Left lobe of liver (tissue), 2 donors: ENCODE results near the gene DPYD. TPM values are rescaled to one million over a fixed set of nuclear protein-coding genes. Genes with fewer than 3 reads are reported as not detected.

ENCODE experiments used
- ATAC-seq: fragments of 200-7000 bp; cut with Tn5 transposase; one replicate; pipeline ENCODE4 v1.9.1; 2020; ENCODE audit warnings: mild to moderate bottlenecking, moderate library complexity
- DNase-seq: peaks from one replicate; pipeline ENCODE4 v3.0.0-alpha.2; 2020; ENCODE audit warnings: low spot score
- total RNA-seq: library from RNA; stranded (reverse); gene quantifications from one replicate; pipeline ENCODE4 v1.2.1, GENCODE V29; 2021
- donor health status: DM: no; HTN: no; CAD: no; lungs with moderate emphysema.
- donor health status: DM: no; HTN: yes; CAD: no.

The DPYD gene
- total RNA-seq, 1 donor from 2014 or later = 43.3 TPM

DNA sequence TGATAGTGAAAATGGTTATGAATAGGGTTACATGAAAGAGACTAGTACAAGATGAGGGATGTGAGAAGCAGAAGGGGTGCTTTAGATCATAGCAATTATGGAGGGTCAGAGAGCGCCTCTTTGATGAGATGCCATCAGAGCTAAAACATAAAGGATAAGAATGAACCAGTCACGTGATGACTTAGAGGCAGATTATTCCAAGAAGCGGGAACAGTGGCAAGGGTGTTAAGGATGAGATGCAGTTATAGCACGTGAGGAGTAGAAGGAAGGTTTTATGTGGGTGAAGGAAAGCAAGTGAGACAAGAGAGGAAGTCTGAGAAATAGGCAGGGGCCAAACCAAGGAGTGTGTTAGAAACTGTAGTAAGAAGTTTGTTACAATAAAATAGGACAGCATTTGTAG lies 360.1 kb downstream of the DPYD start:
- DNase-seq = no peak
- no peak for ATAC-seq

DNA sequence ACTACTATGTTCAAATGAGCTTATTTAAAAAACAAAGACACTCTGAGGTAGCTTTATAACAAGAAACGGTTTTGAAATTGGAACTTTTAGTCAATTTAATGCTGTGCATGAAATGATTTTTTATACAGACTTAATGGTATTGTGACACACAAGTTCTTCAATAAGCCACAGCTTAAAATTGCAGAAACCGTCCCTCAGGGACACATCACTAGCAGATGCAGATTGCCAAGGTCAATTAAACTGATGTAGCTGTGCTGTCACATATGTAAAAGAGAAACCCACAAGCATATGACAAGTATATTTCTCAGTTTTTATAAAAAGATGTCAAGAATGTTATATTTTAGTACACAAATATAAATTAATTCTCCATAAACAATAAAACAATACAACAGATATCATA lies 366.9 kb downstream of the DPYD start:
- no peak for DNase-seq
- no peak for ATAC-seq

GRCh38 chr1:97551113-97551512 lies 369.7 kb downstream of the DPYD start:
- no peak for DNase-seq
- ATAC-seq = no peak

DNA sequence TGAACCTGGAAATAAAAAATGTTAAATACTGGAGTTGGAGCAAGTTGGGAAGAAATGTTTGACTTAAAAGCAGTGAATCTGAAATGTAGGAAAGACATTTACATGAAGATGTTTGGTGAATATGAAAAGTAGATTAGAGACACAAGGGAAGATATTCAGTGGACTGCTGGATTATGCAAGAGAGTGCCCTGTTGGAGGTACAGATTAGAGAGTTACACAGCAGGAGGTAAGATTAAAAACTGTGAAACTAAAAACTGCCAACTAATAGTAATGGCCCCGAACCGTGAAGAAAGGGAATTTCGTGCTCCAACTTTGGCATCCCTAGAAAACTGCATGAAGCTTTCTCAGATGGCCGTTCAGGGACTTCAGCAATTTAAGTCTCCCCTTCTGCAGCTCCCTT lies 375.4 kb downstream of the DPYD start:
- ATAC-seq (no peak), DNase-seq (no peak)

- no peak for DNase-seq
- peak; percentile 63 for ATAC-seq
These were observed 380.4 kb downstream of the DPYD start for GRCh38 chr1:97540346-97540888.

DNA sequence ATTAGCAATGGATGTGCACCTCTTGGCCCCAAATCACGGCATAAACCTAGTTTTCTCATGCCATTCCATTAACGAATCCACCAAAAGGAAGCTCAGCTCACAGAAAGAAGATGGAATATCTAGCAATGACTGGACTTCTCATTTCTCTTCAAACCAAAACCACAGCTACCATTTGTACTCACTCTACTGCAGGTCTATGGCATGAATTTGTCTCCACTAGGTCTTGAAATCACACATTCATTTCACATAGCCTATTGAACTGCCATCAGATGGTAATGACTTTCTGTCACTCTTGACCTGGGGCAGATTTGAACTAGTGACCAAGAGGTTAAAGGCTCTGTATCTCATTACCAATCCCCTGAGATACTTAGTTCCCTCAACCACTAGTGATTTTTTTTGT lies 382.7 kb downstream of the DPYD start:
- no peak for DNase-seq
- ATAC-seq = no peak

- DNase-seq (no peak), ATAC-seq (no peak)
These were observed 387.5 kb downstream of the DPYD start for GRCh38 chr1:97533358-97533757.

DNA sequence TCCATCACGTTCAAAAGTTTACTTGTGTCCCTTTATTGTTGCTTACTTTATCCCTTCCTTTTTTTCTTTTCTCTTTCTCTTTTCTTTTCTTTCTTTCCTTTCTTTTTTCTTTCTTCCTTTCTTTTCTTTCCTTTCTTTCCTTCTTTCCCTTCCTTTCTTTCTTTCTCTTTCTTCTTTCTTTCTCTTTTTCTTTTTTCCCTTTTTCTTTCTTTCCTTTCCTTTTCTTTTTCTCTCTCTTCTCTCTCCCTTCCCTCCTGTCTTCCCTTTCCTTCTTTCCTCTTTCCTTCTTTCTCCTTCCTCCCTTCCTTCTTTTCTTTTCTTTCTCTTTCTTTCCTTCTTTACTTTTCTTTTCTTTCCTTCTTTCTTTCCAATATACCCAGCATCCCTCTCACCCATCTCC lies 391.2 kb downstream of the DPYD start:
- DNase-seq = no peak
- no peak for ATAC-seq

GRCh38 chr1:97524211-97524610 lies 396.6 kb downstream of the DPYD start:
- DNase-seq (no peak), ATAC-seq (no peak)

DNA sequence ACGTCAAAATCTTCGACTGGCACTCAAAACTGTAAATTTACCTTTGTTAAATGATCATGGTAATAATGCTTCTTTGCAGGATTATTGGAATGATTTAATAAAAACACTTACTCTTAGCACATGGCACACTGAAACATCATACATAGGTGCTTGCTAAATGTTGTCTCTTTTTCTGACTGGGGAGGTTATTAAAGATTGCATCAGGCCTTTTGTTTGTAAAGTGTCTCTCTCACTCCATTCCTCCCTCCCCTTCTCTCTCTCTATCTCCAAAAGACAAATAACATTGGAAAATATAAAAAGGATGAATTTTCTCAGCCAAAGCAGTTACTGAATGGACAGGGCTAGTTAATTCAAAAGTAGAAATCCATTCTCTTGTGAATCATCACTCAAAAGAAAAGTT lies 404.2 kb downstream of the DPYD start:
- ATAC-seq (peak; percentile 73), DNase-seq (no peak)

DNA sequence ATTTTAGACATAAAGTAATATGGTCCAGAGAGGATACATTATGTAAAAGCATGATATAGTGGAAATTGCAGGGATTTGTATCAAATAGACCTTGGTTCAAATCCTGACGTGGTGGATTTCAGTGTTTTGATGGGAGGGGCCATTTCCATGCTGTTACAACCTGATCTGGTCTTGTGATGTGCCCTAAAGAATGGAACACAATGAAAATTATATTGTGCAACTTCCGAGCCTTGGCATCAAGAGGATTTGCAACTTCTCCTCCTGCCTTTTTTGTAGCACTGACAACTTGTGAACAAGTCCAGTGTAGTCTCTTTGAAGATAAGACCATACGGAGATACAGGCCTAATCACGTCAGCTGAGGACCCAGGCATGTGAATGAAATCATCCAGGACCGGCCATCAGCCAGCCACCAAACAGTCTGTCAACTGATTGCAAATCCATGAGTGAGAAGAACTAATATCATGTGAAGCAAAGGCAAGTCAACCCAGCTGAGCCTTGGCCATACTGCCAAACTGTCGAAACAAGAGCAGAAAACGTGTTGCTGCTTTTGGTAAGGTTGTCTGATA lies 412.1 kb downstream of the DPYD start:
- no peak for ATAC-seq
- no peak for DNase-seq

- no peak for ATAC-seq
- no peak for DNase-seq
These were observed 413.0 kb downstream of the DPYD start for GRCh38 chr1:97507863-97508262.

GRCh38 chr1:97506368-97506767 lies 414.5 kb downstream of the DPYD start:
- ATAC-seq = no peak

GRCh38 chr1:97505816-97506215 lies 415.0 kb downstream of the DPYD start:
- DNase-seq (no peak), ATAC-seq (no peak)

More at GRCh38 chr1:97506368-97506767, 414.5 kb downstream of the DPYD start:
- no peak for DNase-seq

DNA sequence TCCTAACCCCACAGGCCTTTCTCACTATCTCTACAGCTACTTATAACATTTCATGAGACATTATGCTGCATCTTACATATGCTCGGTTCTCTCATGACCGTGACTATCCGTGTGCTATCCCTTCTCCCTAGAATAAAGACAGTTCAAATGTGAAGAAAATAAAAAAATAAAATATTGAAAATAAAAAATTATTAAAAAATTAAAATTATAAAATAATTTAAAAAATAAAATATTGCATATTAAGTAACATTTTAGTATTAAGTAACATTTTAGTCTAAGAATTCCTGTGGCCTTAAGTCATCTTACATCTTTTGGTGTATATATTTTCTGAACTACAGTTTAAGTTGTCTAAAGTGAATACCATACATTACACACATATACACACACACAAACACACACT lies 415.5 kb downstream of the DPYD start:
- ATAC-seq (no peak), DNase-seq (no peak)

DNA sequence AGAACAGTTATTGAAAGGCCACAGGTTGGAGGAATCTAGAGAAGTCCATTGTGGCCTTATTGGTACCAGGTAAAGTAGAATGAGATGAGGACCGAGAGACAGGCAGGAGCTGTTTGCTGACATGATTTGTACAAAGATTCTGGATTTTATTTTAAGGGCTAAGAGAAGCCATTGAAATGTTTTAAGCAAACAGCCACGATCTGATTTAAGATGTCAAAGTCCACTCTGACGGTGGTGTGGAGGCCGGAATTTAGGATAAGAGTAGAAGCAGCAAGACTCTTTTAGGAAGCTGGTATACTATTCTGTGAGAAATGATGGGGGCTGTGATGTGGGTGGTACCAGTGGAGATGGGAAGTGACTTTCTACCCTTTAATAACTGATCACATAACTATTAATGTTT lies 418.5 kb downstream of the DPYD start:
- DNase-seq (no peak), ATAC-seq (peak; percentile 81)

- ATAC-seq = no peak
- DNase-seq = no peak
These were observed 419.2 kb downstream of the DPYD start for GRCh38 chr1:97501628-97502027.

DNA sequence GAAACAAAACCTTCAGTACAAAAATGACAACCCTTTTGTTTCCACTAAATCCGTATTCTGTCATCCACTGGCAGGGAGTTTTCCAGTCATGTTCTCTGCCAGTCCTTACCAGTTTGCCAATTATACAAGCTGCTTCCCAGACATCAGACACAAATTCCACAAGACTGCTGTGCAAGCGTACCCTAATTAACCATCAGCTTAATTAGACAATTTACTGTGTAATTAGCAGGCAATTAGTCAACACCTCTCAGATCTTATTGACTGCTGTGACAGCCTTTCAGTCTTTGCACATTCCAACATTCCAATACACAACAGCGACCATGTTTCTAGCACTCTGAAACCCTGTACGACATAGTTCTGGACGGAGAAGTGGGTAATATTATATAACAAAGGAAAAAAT lies 420.1 kb downstream of the DPYD start:
- no peak for DNase-seq
- ATAC-seq = peak; percentile 59

DNA sequence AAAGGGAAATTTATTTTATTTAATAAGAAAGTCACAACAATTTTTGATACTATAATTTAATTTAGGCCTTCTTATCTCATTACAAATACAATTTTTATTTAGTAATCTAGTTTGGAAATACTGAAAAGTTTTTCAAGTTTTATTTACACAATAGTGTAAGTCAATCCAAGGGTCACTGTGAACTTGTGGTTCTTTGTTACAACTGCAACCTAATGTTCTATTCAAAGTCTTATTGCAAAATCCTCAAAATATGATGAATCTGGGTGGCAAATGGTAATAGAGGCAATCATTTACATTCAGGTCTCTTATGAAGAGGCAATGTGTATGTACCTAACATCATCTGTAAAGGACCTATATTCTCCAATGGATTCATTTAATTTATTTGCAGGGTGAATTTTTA lies 421.2 kb downstream of the DPYD start:
- ATAC-seq (peak; percentile 63), DNase-seq (no peak)

- ATAC-seq = no peak
- DNase-seq = no peak
These were observed 431.0 kb downstream of the DPYD start for GRCh38 chr1:97489834-97490233.

- ATAC-seq = no peak
These were observed 432.3 kb downstream of the DPYD start for GRCh38 chr1:97488530-97488929.

GRCh38 chr1:97482022-97482421 lies 438.8 kb downstream of the DPYD start:
- ATAC-seq (no peak), DNase-seq (no peak)

More at GRCh38 chr1:97488530-97488929, 432.3 kb downstream of the DPYD start:
- no peak for DNase-seq

- peak; percentile 62 for ATAC-seq
- DNase-seq = no peak
These were observed 453.4 kb downstream of the DPYD start for GRCh38 chr1:97467445-97467844.
